GM21526 (cell line): Measurements from ENCODE around the gene RANGRF.

Experiments
- ATAC-seq: cut with Tn5 transposase; IDR thresholded peaks from one replicate; pipeline ENCODE4 v1.9.1; 2021; ENCODE audit warnings: moderate library complexity; ENCODE audit not compliant: unreplicated experiment, low FRiP score

The RANGRF gene

GRCh38 chr17:8312726-8313600, 24.5 kb downstream of the RANGRF start:
- no peak for ATAC-seq

- ATAC-seq, result no peak
Observed at GRCh38 chr17:8314797-8315763, 26.6 kb downstream of the RANGRF start.

DNA sequence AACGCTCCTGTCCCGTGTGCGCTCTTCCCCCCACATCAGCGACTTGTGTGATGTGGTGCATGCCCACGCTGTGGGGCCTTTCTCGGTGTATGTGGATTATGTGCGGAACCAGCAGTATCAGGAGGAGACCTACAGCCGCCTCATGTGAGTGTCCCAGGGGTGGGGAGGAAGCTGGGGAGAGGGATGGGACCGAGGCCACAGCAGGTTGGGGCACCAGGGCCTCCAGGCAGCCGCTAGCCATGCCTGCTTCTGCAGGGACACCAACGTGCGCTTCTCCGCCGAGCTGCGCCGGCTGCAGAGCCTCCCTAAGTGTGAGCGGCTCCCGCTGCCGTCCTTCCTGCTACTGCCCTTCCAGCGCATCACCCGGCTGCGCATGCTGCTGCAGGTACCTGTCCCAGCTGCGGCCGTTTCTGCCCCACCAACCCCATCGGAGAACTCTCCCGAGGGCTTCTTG, 27.3 kb downstream of the RANGRF start:
- ATAC-seq, result no peak

- no peak for ATAC-seq
Observed at GRCh38 chr17:8318010-8318935, 29.8 kb downstream of the RANGRF start.

DNA sequence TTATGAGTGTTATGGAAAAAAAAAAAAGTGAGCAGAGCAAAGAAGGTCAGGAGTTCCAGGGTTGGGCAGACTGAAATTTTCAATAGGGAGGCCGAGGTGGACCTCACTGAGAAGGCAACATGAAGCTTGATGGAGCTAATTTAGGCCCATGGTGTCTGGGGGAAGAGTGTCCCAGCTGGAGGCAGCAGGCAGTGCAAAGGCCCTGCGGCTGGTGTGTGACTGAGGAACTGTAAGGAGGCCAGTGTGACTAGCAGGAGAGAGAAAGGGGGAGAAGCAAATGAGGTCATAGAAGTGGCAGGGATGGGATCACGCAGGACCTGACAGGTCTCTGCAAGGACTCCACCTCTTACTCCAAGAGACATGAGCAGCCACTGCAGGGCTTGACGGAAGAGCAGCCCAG, 31.8 kb downstream of the RANGRF start:
- no peak for ATAC-seq

DNA sequence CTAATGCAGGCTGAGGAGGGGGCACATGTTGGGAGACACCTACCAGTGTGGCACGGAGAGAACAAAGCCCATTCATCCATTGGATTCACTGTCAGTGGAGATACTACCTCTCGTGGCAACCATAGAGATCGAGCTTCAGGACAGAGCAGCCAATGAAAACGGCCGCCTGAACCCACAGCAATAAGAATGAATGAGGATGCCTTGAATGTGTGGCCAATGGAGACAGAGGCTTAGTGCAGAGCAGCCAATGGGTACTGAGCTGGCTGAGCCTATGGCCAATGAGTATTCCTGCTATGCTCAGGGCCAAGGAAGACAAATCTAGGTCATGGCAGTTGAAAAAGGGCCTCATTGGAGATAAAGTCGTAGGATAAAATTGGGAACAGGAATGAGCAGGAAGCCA, 32.5 kb downstream of the RANGRF start:
- ATAC-seq, result no peak

- ATAC-seq, result no peak
Observed at GRCh38 chr17:8322061-8322460, 33.6 kb downstream of the RANGRF start.

- ATAC-seq, result no peak
Observed at GRCh38 chr17:8324132-8324531, 35.7 kb downstream of the RANGRF start.

GRCh38 chr17:8324923-8325322, 36.5 kb downstream of the RANGRF start:
- ATAC-seq, result no peak

DNA sequence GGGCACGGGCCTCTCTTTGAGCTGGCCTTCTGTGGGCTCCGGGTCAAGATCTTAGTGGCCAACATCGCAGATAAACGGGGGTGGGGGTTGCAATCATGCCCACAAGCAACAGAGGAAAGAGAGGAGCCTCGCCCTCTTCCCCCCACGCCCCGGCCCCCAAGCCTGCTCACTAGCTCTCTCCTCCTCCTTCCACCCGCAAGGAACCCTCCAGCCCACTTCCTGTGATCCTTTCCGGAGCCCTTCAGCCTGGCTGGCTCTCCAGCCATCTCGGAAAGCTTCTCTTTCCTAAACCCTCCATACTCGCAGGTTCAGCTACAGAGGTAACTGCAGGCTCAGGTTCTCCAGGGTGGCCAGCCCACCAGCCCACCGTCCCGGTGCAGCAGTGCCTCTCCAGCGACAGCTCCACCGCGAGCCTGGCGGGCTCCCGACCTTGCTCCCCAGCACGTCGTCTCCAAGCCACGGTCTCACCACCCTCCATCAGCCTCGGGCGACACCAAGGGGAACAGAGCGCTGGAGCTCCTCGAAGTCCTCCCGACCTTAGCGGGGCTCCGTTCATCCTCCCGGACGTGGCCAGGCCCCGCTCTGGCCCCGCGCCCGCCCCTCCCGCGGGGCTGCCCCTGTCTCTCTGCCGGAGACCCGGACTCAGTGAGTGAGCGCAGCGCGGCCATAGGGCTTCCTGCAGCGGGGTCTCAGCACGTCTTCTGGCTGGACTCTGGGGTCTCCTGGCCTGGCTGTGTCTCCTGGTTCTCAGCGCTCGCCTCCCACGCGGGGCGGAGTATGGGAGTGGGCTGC, 38.2 kb downstream of the RANGRF start:
- ATAC-seq, result no peak

- ATAC-seq, result no peak
Observed at GRCh38 chr17:8327303-8327649, 38.8 kb downstream of the RANGRF start.

DNA sequence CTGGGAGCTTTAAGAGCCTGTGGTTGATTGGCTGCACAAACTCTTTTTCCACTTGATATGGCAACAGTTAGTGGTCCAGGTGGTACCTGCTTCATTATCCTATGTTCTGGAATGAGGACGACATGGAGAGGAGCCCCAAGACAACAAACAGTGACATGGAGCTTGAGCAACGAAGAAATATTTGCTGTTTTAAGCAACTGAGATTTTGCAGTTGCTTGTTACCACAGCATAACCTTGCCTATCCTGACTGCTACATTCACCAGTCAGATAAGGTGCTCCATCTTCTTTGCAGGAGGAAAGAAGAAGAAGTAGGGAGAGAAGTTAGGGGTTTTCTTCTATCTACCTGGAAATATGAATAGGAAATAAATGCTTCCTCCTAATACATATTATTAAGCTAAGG, 43.7 kb downstream of the RANGRF start:
- no peak for ATAC-seq

DNA sequence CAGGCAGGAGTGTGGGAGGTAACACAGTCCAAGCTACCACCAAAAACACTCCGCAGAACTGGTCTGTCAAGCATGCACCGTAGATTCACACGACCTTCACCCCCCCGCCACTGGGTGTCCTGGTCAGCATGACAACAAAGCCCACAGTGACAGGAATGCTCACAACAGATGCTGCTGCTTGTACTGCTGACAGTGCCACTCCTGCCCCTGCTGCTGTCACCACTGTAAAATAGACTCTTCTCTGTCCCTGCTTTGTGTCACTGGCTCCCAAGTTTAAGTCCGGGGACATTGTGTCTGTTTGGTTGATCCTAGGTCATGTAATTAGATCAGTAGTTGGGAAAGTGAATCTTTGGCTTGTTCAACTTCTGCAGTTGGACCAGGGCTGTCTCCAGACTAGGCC, 44.2 kb downstream of the RANGRF start:
- no peak for ATAC-seq

DNA sequence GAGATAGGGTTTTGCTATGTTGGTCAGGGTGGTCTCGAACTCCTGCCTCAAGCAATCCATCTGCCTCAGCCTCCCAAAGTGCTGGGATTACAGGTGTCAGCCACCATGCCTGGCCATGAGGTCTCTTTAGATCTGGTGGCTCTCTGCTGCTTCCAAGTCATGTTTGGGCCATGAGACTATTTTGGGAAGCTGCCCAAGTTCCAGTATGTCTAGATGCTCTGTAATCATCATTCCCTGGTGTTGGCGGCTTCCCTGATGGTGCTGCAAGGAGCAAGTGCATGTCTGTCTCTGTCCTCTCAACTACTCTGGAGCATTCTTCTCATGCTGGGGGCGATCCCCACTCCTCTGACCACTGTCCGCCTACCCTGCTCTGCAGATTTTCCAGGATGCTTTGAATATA, 44.8 kb downstream of the RANGRF start:
- ATAC-seq, result no peak

GRCh38 chr17:8337802-8338752, 49.6 kb downstream of the RANGRF start:
- ATAC-seq, result no peak

DNA sequence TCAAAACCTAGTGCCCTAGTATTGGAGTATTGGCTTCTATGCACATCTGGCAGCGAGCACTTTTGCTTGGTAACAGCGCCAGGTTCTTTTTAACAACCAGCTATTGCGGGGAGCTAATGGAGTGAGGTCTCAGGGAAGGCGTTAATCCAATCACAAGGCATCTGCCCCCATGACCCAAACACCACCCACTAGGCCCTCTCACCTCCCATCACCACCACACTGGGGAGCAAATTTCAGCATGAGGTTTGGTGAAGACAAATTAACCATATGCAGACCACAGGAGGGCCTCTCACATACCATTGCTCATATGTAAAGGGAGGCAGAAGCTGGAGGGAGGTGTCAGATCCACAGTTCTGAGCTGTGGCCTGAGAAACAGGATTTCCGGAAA, 50.3 kb downstream of the RANGRF start:
- ATAC-seq, result no peak

GRCh38 chr17:8339540-8339939, 51.1 kb downstream of the RANGRF start, which contains the start of gene ODF4:
ODF4 (plus strand) TSS chr17:8339840; CDS start chr17:8340052, 212 bp downstream.
- no peak for ATAC-seq
